ENCODE results near the gene GABRG1.

GABRG1 gene

DNA sequence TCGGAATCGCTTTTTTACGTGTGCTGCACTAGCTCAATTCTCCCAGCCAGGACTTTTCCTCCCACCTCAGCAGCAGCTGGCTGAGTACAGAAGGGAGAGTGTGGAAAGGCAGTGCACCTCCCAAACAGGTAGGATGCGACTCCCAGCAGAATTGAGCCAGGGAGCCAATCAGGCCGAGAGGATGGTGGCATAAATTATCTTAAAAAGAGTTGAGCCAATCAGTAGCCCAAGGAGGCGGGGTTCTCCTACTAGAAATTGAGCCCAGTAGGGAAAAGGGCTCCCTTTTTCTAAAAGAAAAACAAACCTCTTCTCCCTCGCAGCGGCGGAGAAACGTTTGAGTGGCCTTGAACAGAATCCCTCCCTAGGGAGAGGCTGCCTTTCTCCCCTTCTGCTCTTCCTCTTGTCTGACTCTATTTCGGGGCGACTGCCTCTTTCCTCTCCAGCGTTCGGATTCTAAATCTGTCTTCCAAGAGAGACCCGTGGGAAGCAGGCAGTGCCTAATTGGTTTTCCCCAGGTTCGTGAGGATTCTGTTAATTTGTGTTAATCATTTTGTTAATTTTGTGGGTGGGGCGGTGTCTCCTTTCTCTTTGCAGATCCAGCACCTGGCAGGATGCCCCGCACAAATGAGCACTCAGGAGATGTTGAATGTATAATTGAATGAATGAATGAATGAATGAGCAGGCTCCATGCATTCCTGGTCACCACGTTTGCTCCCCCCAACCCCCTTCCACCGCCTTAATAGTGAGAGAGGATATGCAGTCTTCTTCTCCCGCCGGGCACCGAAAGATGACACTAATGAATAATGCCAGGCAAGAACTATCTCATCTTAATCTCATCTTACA, at the start of gene GABRG1:
Gene GABRG1, minus strand, starts transcription at position 142 of the 843 bp plus-strand sequence. Its CDS starts 141 bp downstream, at position 1.
- no peak for TF ChIP-seq Cebpa-rat (IDR thresholded peaks at IDR 0.05)
- no peaks in the 10 kb centered on the region for H4K20me1 ChIP-seq
- peaks cover 7% of the 10 kb centered on the region; the same call in 1 of the 2 replicates for H3K4me1 ChIP-seq
- H3K27ac ChIP-seq = no peak within 1 kb of the TSS
- H3K9ac ChIP-seq = no peak within 1 kb of the TSS
- no peaks in the 10 kb centered on the region for H3K27me3 ChIP-seq
- H3K9me3 ChIP-seq = no peaks in the 10 kb centered on the region
- no peaks in the 10 kb centered on the region for H3K36me3 ChIP-seq
- H3K4me3 ChIP-seq = no peak within 1 kb of the TSS
- peak within 1 kb of the TSS; percentile 54 for H3K4me2 ChIP-seq

GRCh38 chr4:46146993-46147392, 23.1 kb upstream of the GABRG1 start:
- Histone ChIP-seq H3K9me3 (no peaks in the 10 kb centered on the region), H3K9ac (no peak overlapping the region), H3K4me1 (no peaks in the 10 kb centered on the region), H3K36me3 (no peaks in the 10 kb centered on the region), H3K4me2 (no peak overlapping the region), H3K27ac (no peak overlapping the region), H3K4me3 (no peak overlapping the region), H4K20me1 (no peaks in the 10 kb centered on the region), H3K27me3 (no peaks in the 10 kb centered on the region)
- no peak for TF ChIP-seq Cebpa-rat (IDR thresholded peaks at IDR 0.05)

DNA sequence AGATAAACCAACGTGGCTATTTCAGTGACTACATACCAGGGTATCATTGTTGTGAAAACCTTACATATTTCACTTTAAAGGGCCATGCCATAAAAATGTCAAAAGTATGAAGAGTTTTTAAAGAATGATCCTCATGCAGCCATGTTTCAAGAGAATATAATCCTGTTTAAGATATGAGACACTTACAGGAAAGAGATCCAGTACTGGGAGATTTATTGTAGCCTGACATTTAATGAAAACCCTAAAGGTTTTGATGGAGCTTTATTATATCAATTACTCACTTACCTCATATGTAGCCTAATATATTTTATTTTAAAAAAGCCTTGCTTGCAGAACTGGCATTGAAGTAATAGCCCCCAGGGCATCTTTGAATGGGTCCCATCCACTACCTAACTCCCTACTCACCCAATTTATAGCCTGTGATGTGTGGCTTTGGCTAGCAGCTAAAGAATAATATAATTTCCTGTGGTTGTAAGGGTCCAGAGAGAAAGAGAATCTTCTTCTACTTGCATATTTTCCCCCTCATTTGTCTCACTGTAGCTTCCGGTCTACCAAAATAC, 7.7 kb upstream of the GABRG1 start:
- Histone ChIP-seq H3K9ac (no peak overlapping the region), H3K27me3 (no peaks in the 10 kb centered on the region), H3K4me1 (no peaks in the 10 kb centered on the region), H3K4me3 (no peak overlapping the region), H3K4me2 (no peak overlapping the region), H3K27ac (no peak overlapping the region), H3K36me3 (no peaks in the 10 kb centered on the region), H3K9me3 (no peaks in the 10 kb centered on the region), H4K20me1 (no peaks in the 10 kb centered on the region)
- no peak for TF ChIP-seq Cebpa-rat (IDR thresholded peaks at IDR 0.05)

DNA sequence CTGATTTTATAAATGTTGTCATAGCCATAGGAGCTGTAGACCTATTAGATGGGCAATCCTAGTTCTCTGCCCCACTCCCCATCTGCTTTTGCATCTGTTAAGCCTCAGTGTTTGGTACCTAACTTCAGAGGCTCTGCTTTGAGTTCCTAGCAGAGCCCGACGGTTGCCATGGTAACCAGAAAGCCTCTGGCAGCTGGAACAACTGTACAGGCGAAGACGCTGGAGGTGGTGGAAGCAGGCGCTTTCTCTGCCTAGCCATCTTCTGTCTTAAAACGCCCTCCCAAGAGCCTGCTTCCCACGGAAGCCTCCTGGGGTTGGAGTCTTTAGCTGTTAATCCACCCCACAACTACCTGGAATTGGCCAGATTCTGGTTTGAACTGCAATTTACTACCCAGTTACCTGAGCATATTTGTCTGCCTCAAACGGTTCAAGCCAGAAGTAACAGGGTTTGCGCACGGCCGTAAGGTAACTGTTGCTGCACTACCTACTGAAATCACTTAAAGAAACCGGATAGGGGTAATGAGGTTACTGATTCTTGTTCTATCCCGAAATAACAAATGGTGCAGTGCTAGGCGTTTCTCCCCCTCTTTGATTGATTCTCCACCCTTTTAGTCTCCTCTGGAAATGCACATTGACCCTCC, 1.0 kb upstream of the GABRG1 start:
- H3K9me3 ChIP-seq = no peaks in the 10 kb centered on the region
- H3K4me1 ChIP-seq = peaks cover 7% of the 10 kb centered on the region; the same call in 1 of the 2 replicates
- no peak overlapping the region for H3K4me2 ChIP-seq
- H3K27me3 ChIP-seq = no peaks in the 10 kb centered on the region
- no peak overlapping the region for H3K4me3 ChIP-seq
- no peak overlapping the region for H3K9ac ChIP-seq
- no peaks in the 10 kb centered on the region for H4K20me1 ChIP-seq
- no peaks in the 10 kb centered on the region for H3K36me3 ChIP-seq
- H3K27ac ChIP-seq = no peak overlapping the region
- TF ChIP-seq Cebpa-rat (IDR thresholded peaks at IDR 0.05) = no peak

DNA sequence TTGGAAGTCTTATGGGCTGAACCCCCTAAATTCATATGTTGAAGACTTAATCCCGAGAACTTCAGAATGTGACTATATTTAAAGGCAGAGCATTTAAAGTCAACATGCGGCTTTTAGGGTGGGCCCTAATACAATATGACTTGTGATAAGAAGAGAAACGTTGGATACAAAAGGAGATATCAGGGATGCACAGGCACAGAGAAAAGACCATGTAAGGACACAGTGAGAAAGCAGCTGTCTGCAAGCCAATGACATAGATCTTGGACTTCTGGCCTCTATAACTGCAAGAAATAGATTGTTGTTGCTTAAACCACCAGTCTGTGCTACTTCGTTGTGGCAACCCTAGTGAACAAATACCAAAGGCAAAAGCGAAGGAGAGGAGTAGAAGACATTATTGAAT, 42.2 kb downstream of the GABRG1 start:
- Histone ChIP-seq H3K27me3 (no peaks in the 10 kb centered on the region), H3K9ac (no peak overlapping the region), H3K27ac (no peak overlapping the region), H3K4me1 (peaks cover 18% of the 10 kb centered on the region), H3K4me3 (no peak overlapping the region), H4K20me1 (no peaks in the 10 kb centered on the region), H3K4me2 (no peak overlapping the region), H3K36me3 (no peaks in the 10 kb centered on the region), H3K9me3 (no peaks in the 10 kb centered on the region)
- no peak for TF ChIP-seq Cebpa-rat (IDR thresholded peaks at IDR 0.05)

DNA sequence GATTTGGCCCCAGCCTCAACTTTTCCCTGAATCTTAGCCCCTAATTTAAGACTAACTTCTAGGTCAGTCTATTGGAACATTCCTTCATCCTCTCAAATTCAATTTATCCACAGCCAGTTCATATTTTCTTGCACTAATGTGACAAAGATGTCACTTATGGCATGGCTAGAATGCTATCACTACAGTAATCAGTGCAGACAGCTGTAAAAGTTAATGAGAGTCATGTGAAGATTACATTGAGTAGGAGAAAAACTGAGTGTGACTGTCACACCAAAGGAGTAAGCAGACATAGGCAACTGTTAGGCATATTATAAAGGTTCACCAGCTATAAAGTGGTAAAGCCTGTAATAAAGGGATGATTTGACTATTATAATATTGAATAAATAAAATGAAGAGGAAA, 42.6 kb downstream of the GABRG1 start:
- no peaks in the 10 kb centered on the region for H3K27me3 ChIP-seq
- no peak overlapping the region for H3K9ac ChIP-seq
- H3K4me1 ChIP-seq = peaks cover 17% of the 10 kb centered on the region
- no peaks in the 10 kb centered on the region for H3K36me3 ChIP-seq
- H3K27ac ChIP-seq = no peak overlapping the region
- no peaks in the 10 kb centered on the region for H3K9me3 ChIP-seq
- H3K4me2 ChIP-seq = no peak overlapping the region
- no peak for TF ChIP-seq Cebpa-rat (IDR thresholded peaks at IDR 0.05)
- H4K20me1 ChIP-seq = no peaks in the 10 kb centered on the region
- H3K4me3 ChIP-seq = no peak overlapping the region

DNA sequence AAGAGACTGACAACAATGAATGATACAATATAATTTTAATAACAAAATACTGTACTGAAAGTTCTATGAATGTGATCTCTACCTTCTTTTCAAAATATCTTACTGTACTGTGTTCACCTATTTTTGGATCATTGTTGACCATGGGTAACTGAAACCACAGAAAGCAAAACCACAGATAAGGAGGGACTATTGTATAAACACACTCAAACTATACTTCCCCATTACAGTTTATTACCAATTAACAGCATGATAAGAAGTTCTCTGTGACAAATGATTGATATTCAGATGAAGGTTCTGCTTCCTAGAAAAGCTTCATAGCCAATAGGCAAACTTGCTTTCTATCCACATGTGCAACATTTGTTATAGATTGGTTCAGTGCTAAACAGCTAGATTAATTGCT, 50.1 kb downstream of the GABRG1 start:
- Histone ChIP-seq H3K4me1 (peaks cover 18% of the 10 kb centered on the region), H3K27ac (peak overlapping the region; percentile 32; the same call in 1 of the 2 replicates), H3K27me3 (no peaks in the 10 kb centered on the region), H4K20me1 (no peaks in the 10 kb centered on the region), H3K9ac (no peak overlapping the region), H3K9me3 (no peaks in the 10 kb centered on the region), H3K36me3 (no peaks in the 10 kb centered on the region), H3K4me3 (no peak overlapping the region; the same call in 1 of the 2 replicates), H3K4me2 (peak overlapping the region; percentile 58)
- TF ChIP-seq Cebpa-rat (IDR thresholded peaks at IDR 0.05) = no peak

GRCh38 chr4:46051392-46051791, 72.5 kb downstream of the GABRG1 start:
- H3K9ac ChIP-seq = no peak overlapping the region
- no peaks in the 10 kb centered on the region for H3K36me3 ChIP-seq
- no peaks in the 10 kb centered on the region for H3K9me3 ChIP-seq
- H3K4me3 ChIP-seq = no peak overlapping the region
- TF ChIP-seq Cebpa-rat (IDR thresholded peaks at IDR 0.05) = no peak
- H3K4me2 ChIP-seq = no peak overlapping the region
- no peaks in the 10 kb centered on the region for H3K27me3 ChIP-seq
- no peaks in the 10 kb centered on the region for H4K20me1 ChIP-seq
- H3K27ac ChIP-seq = no peak overlapping the region
- H3K4me1 ChIP-seq = no peaks in the 10 kb centered on the region

- H3K9ac ChIP-seq = no peak overlapping the region
- no peak overlapping the region for H3K4me3 ChIP-seq
- no peaks in the 10 kb centered on the region for H3K4me1 ChIP-seq
- no peaks in the 10 kb centered on the region for H3K27me3 ChIP-seq
- no peaks in the 10 kb centered on the region for H3K36me3 ChIP-seq
- no peak overlapping the region for H3K27ac ChIP-seq
- H3K9me3 ChIP-seq = no peaks in the 10 kb centered on the region
- no peaks in the 10 kb centered on the region for H4K20me1 ChIP-seq
- TF ChIP-seq Cebpa-rat (IDR thresholded peaks at IDR 0.05) = no peak
- no peak overlapping the region for H3K4me2 ChIP-seq
Measured at GRCh38 chr4:46032056-46032455, 91.8 kb downstream of the GABRG1 start.

DNA sequence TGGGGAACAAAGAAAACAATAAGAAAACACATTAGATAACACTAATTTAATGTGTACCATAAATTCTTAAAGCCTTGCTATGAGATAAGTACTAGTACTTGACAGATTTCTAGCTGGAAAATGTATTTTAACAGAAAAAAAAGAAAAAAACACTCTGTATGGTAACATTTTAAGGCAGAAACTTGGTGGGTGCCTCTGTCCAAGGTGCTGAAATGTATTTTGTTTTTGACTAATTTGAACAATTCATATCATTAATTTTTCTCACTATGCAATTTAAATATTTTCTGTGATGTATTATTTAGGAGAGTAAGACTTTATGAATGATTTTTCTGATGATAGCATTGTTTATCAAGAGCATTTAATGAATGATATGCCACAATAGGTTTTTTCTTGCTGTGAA, 107.5 kb downstream of the GABRG1 start:
- no peaks in the 10 kb centered on the region for H3K27me3 ChIP-seq
- no peaks in the 10 kb centered on the region for H3K9me3 ChIP-seq
- H3K27ac ChIP-seq = no peak overlapping the region
- H3K9ac ChIP-seq = no peak overlapping the region
- no peak for TF ChIP-seq Cebpa-rat (IDR thresholded peaks at IDR 0.05)
- H3K4me1 ChIP-seq = no peaks in the 10 kb centered on the region
- no peaks in the 10 kb centered on the region for H3K36me3 ChIP-seq
- no peak overlapping the region for H3K4me2 ChIP-seq
- H4K20me1 ChIP-seq = no peaks in the 10 kb centered on the region; the same call in 1 of the 2 replicates
- no peak overlapping the region for H3K4me3 ChIP-seq
